Caco-2 (cell line): ENCODE data around the gene PALLD. TPM values are rescaled to one million over a fixed set of nuclear protein-coding genes. Genes with fewer than 3 reads are reported as not detected.

Experiments
- BruUV-seq: library from RNA; stranded (reverse); fragments of 400-500 nt; replicated peaks from 2 replicates; lab custom pipeline; 2021; lab: Mats Ljungman, UMichigan
- CTCF ChIA-PET: fragments of 300-600 bp; sonication (Branson Sonifier 250); formaldehyde crosslinking; loops from one replicate; lab custom pipeline; 2022; ENCODE audit warnings: antibody characterized with exemption; lab: Charles Lee
- POLR2A ChIA-PET: fragments of 300-600 bp; sonication (Branson Sonifier 250); formaldehyde crosslinking; loops from one replicate; lab custom pipeline; 2022; ENCODE audit warnings: antibody characterized with exemption; lab: Charles Lee
- DNase-seq, 2 experiments: peaks; one replicate each; pipeline versions ENCODE4 v3.0.0 to v3.0.0-alpha.2; 2020 to 2022
- H3K27me3 ChIP-seq: replicated peaks from 2 replicates; pipeline ENCODE4 v1.6.0; 2011; ENCODE audit warnings: low read length; ENCODE audit not compliant: control insufficient read depth, insufficient read depth
- H3K36me3 ChIP-seq: 2 replicates; pipeline ENCODE4 v1.5.1; 2011; ENCODE audit warnings: low read length; ENCODE audit not compliant: control insufficient read depth, insufficient read depth
- H3K4me1 ChIP-seq: fragments of 250-450 bp; sonication (Bioruptor Pico); 2 replicates; pipeline ENCODE4 v1.5.1; 2020; ENCODE audit warnings: mild to moderate bottlenecking
- H3K4me3 ChIP-seq: 2 replicates; pipeline ENCODE4 v1.5.1; 2011; ENCODE audit warnings: low read depth, mild to moderate bottlenecking, control low read depth, low read length
- H3K9me3 ChIP-seq: fragments of 250-450 bp; sonication (Bioruptor Pico); 2 replicates; pipeline ENCODE4 v1.5.1; 2020; ENCODE audit warnings: mild to moderate bottlenecking, moderate library complexity
- H3K27ac Mint-ChIP-seq: one replicate; pipeline ENCODE4 v1.8.0; 2022; ENCODE audit warnings: mixed read lengths; ENCODE audit not compliant: unreplicated experiment
- H3K27me3 Mint-ChIP-seq: one replicate; pipeline ENCODE4 v1.8.0; 2022; ENCODE audit warnings: mixed read lengths; ENCODE audit not compliant: insufficient read depth, unreplicated experiment
- H3K36me3 Mint-ChIP-seq: one replicate; pipeline ENCODE4 v1.8.0; 2022; ENCODE audit warnings: mild to moderate bottlenecking, mixed read lengths; ENCODE audit not compliant: insufficient read depth, unreplicated experiment
- H3K4me1 Mint-ChIP-seq: one replicate; pipeline ENCODE4 v1.8.0; 2022; ENCODE audit warnings: low read depth, mixed read lengths; ENCODE audit not compliant: unreplicated experiment
- H3K4me3 Mint-ChIP-seq: one replicate; pipeline ENCODE4 v1.8.0; 2022; ENCODE audit warnings: mild to moderate bottlenecking, moderate library complexity, mixed read lengths; ENCODE audit not compliant: unreplicated experiment
- H3K9me3 Mint-ChIP-seq: one replicate; pipeline ENCODE4 v1.8.0; 2022; ENCODE audit warnings: mixed read lengths; ENCODE audit not compliant: unreplicated experiment
- CTCF ChIP-seq, 2 experiments: fragments of 200-600 bp in 1 of 2; IDR thresholded peaks; 1 replicate in 1 of 2; 2 replicates in 1 of 2; pipeline versions ENCODE4 v1.5.1 to v1.8.0; 2011 to 2022; ENCODE audit warnings: antibody characterized with exemption in 1 of 2, control low read depth in 1 of 2, inconsistent platforms in 1 of 2, low read depth in 1 of 2, low read length in 1 of 2, mild to moderate bottlenecking in 1 of 2, moderate library complexity in 1 of 2; ENCODE audit not compliant: insufficient read depth in 1 of 2, severe bottlenecking in 1 of 2, unreplicated experiment in 1 of 2
- intact Hi-C: fragments of 100-400 bp; cut with micrococcal nuclease; formaldehyde crosslinking; loops from one replicate; pipeline ENCODE4 v1.10.0; 2022; ENCODE audit not compliant: unreplicated experiment
- total RNA-seq: library from RNA; stranded (reverse); gene quantifications from 2 replicates; pipeline ENCODE4 v1.2.3, GENCODE V29; 2022

The PALLD gene
- total RNA-seq, 1 experiment from 2014 or later = 12.3 TPM

- no peaks in the 10 kb centered on the region for H3K9me3 ChIP-seq
- POLR2A ChIA-PET = no interaction called here
- H3K27me3 Mint-ChIP-seq = peaks cover 9% of the 10 kb centered on the region
- no peak overlapping the region for H3K27ac Mint-ChIP-seq
- CTCF ChIA-PET = no interaction called here
- H3K9me3 Mint-ChIP-seq = no peaks in the 10 kb centered on the region
- H3K27me3 ChIP-seq = no peaks in the 10 kb centered on the region
- no peak overlapping the region for H3K4me3 ChIP-seq
- no peak overlapping the region for H3K4me3 Mint-ChIP-seq
- no peak for DNase-seq
- BruUV-seq = no TSS peak
- intact Hi-C loops = loop anchor here (10.0 kb wide), 1 partner anchor 335 kb away; no protein-coding TSS in a partner anchor
- H3K36me3 ChIP-seq = no peaks in the 10 kb centered on the region
- H3K4me1 ChIP-seq = no peaks in the 10 kb centered on the region
- H3K4me1 Mint-ChIP-seq = no peaks in the 10 kb centered on the region
- TF ChIP-seq CTCF (IDR thresholded peaks at IDR 0.05; ENCODE audit: insufficient read depth in 1 of 2, low read depth in 1 of 2, low read length in 1 of 2, severe bottlenecking in 1 of 2, unreplicated experiment in 1 of 2) = no peak
- H3K36me3 Mint-ChIP-seq = no peaks in the 10 kb centered on the region
Observed at GRCh38 chr4:168519576-168519975, 22.7 kb downstream of the PALLD start.

- no peaks in the 10 kb centered on the region for H3K36me3 ChIP-seq
- Mint-ChIP-seq H3K27ac (no peak overlapping the region), H3K4me3 (no peak overlapping the region), H3K4me1 (no peaks in the 10 kb centered on the region), H3K9me3 (no peaks in the 10 kb centered on the region), H3K27me3 (peaks cover 6% of the 10 kb centered on the region), H3K36me3 (no peaks in the 10 kb centered on the region)
- POLR2A ChIA-PET = no interaction called here
- intact Hi-C loops = no loop called here
- TF ChIP-seq CTCF (IDR thresholded peaks at IDR 0.05; ENCODE audit: insufficient read depth in 1 of 2, low read depth in 1 of 2, low read length in 1 of 2, severe bottlenecking in 1 of 2, unreplicated experiment in 1 of 2) = no peak
- no peaks in the 10 kb centered on the region for H3K4me1 ChIP-seq
- H3K9me3 ChIP-seq = no peaks in the 10 kb centered on the region
- no TSS peak for BruUV-seq
- no peak for DNase-seq
- CTCF ChIA-PET = no interaction called here
- H3K27me3 ChIP-seq = no peaks in the 10 kb centered on the region
- H3K4me3 ChIP-seq = no peak overlapping the region
Observed at GRCh38 chr4:168521721-168522120, 24.9 kb downstream of the PALLD start.

GRCh38 chr4:168522356-168522755 is 25.5 kb downstream of the PALLD start:
- TF ChIP-seq CTCF (IDR thresholded peaks at IDR 0.05; ENCODE audit: insufficient read depth in 1 of 2, low read depth in 1 of 2, low read length in 1 of 2, severe bottlenecking in 1 of 2, unreplicated experiment in 1 of 2) = no peak
- POLR2A ChIA-PET = no interaction called here
- no peak overlapping the region for H3K4me3 ChIP-seq
- no peak overlapping the region for H3K4me3 Mint-ChIP-seq
- intact Hi-C loops = no loop called here
- CTCF ChIA-PET = no interaction called here
- H3K36me3 ChIP-seq = no peaks in the 10 kb centered on the region
- no peak overlapping the region for H3K27ac Mint-ChIP-seq
- H3K9me3 Mint-ChIP-seq = no peaks in the 10 kb centered on the region
- H3K27me3 Mint-ChIP-seq = peaks cover 6% of the 10 kb centered on the region
- H3K4me1 ChIP-seq = no peaks in the 10 kb centered on the region
- no peak for DNase-seq
- H3K36me3 Mint-ChIP-seq = no peaks in the 10 kb centered on the region
- H3K27me3 ChIP-seq = no peaks in the 10 kb centered on the region
- no TSS peak for BruUV-seq
- H3K9me3 ChIP-seq = no peaks in the 10 kb centered on the region
- H3K4me1 Mint-ChIP-seq = no peaks in the 10 kb centered on the region
